Colonic mucosa (tissue), 4 donors: ENCODE measurements around the gene SPATA45. TPM values are rescaled to one million over a fixed set of nuclear protein-coding genes. Genes with fewer than 3 reads are reported as not detected.

ENCODE experiments used
- DNase-seq: peaks from one replicate; pipeline ENCODE4 v3.0.0-alpha.2; 2020
- H3K27ac ChIP-seq: fragments of 200-600 bp; one replicate; pipeline ENCODE4 v1.8.0; 2021
- H3K27me3 ChIP-seq: fragments of 200-600 bp; one replicate; pipeline ENCODE4 v1.8.0; 2021
- H3K36me3 ChIP-seq: fragments of 200-600 bp; one replicate; pipeline ENCODE4 v1.8.0; 2021
- H3K4me1 ChIP-seq: fragments of 200-600 bp; one replicate; pipeline ENCODE4 v1.8.0; 2021; ENCODE audit warnings: mild to moderate bottlenecking
- H3K4me3 ChIP-seq: fragments of 200-600 bp; one replicate; pipeline ENCODE4 v1.8.0; 2021
- H3K9ac ChIP-seq, 2 donors: one replicate each; pipeline ENCODE4 v1.7.0; 2013; ENCODE audit warnings: control low read depth in 2 of 2, low read depth in 2 of 2, low read length in 2 of 2
- H3K9me3 ChIP-seq: fragments of 200-600 bp; one replicate; pipeline ENCODE4 v1.8.0; 2021
- CTCF ChIP-seq: fragments of 200-600 bp; IDR thresholded peaks from one replicate; pipeline ENCODE4 v1.8.0; 2022; ENCODE audit warnings: antibody characterized with exemption, mild to moderate bottlenecking
- intact Hi-C: fragments of 100-400 bp; cut with DNase I; formaldehyde crosslinking; loops from one replicate; pipeline ENCODE4 v1.14.1; 2022
- total RNA-seq, 2 donors: library from RNA; stranded (reverse); fragmentation: NEBNext Ultra II Directional in 1 of 2; extraction: Animal tissue kit (Norgen Biotek cat#: 25700) in 1 of 2; gene quantifications; one replicate each; pipeline ENCODE4 v1.2.1, GENCODE V29; 2021
- donor health status: healthy.
- donor health status: DM: no; HTN: no; CAD: no.
- donor health status: DM: no; HTN: no; CAD: no.

SPATA45 gene
- not detected for total RNA-seq

- intact Hi-C loops, result no loop called here
- Histone ChIP-seq H3K9ac (no peak within 1 kb of the TSS), H3K4me3 (no peak within 1 kb of the TSS)
Observed at GRCh38 chr1:212847549-212847948, at the start of gene SPATA45. Gene SPATA45 (minus strand): TSS chr1:212847649. CDS start chr1:212836149, 11,500 bp downstream.

GRCh38 chr1:212892108-212892507 is 44.7 kb upstream of the SPATA45 start:
- Histone ChIP-seq H3K36me3 (no peaks in the 10 kb centered on the region), H3K4me1 (no peaks in the 10 kb centered on the region), H3K4me3 (no peak overlapping the region), H3K9ac (no peak overlapping the region), H3K27me3 (no peaks in the 10 kb centered on the region), H3K27ac (no peak overlapping the region), H3K9me3 (no peaks in the 10 kb centered on the region)
- intact Hi-C loops, result no loop called here
- DNase-seq, result no peak
- TF ChIP-seq CTCF, result no peak

More at GRCh38 chr1:212847549-212847948, at the start of gene SPATA45:
- Histone ChIP-seq H3K27ac (no peak within 1 kb of the TSS), H3K4me1 (no peaks in the 10 kb centered on the region), H3K9me3 (no peaks in the 10 kb centered on the region), H3K27me3 (no peaks in the 10 kb centered on the region), H3K36me3 (no peaks in the 10 kb centered on the region)
- no peak for TF ChIP-seq CTCF
- DNase-seq, result no peak

GRCh38 chr1:212884592-212884991 is 37.1 kb upstream of the SPATA45 start:
- Histone ChIP-seq H3K9me3 (no peaks in the 10 kb centered on the region), H3K27me3 (no peaks in the 10 kb centered on the region), H3K27ac (no peak overlapping the region), H3K9ac (no peak overlapping the region), H3K4me3 (no peak overlapping the region), H3K4me1 (no peaks in the 10 kb centered on the region), H3K36me3 (no peaks in the 10 kb centered on the region)
- TF ChIP-seq CTCF, result no peak
- intact Hi-C loops, result no loop called here
- no peak for DNase-seq

GRCh38 chr1:212879947-212880690 is 32.7 kb upstream of the SPATA45 start:
- H3K4me1 ChIP-seq, result no peaks in the 10 kb centered on the region
- no peak for TF ChIP-seq CTCF
- H3K36me3 ChIP-seq, result no peaks in the 10 kb centered on the region
- no peak overlapping the region for H3K4me3 ChIP-seq
- H3K9ac ChIP-seq, result no peak overlapping the region
- DNase-seq, result no peak
- intact Hi-C loops, result no loop called here
- H3K27ac ChIP-seq, result no peak overlapping the region
- H3K27me3 ChIP-seq, result no peaks in the 10 kb centered on the region
- H3K9me3 ChIP-seq, result no peaks in the 10 kb centered on the region

GRCh38 chr1:212878418-212878817 is 31.0 kb upstream of the SPATA45 start:
- Histone ChIP-seq H3K27me3 (no peaks in the 10 kb centered on the region), H3K4me3 (no peak overlapping the region), H3K9ac (no peak overlapping the region), H3K4me1 (no peaks in the 10 kb centered on the region), H3K27ac (no peak overlapping the region), H3K36me3 (no peaks in the 10 kb centered on the region), H3K9me3 (no peaks in the 10 kb centered on the region)
- DNase-seq, result no peak
- TF ChIP-seq CTCF, result no peak
- intact Hi-C loops, result no loop called here
